ENCODE results near the gene EMCN.

GRCh38 chr4:100420571-100420970 lies 97.3 kb downstream of the EMCN start:
- TF ChIP-seq EP300 (IDR thresholded peaks at IDR 0.05) (no peak), POLR2A (IDR thresholded peaks at IDR 0.05) (no peak), CTCF (IDR thresholded peaks at IDR 0.05) (no peak)

Measured in tibial nerve (tissue), 4 donors.